ENCODE data around the gene EGFL8.
"Not testable (repeated sequence)": the region's sequence is repeated elsewhere in the genome, so short reads cannot be mapped to it uniquely, and the experiment has no call there.

Gene EGFL8

DNA sequence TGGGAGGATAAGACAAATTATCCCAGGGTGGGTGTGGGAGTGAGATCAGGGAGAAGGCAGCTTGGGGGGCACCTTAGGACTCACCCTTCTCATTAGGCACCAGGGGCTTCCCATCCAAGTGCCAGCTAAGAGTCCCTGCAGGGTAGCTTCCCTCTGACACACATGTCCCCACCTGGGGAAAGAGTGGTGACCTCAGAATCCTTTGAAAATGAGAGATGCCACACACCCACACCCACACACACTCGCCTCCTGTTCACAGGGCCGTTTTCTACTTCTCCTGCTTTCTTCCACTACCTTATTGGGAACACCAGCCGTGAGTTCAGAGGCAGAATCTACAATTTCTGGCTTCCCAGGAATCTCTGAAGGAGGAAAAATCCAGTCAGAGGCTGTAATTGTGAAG, 18.6 kb downstream of the EGFL8 start:
- TF ChIP-seq, protein P1, sequence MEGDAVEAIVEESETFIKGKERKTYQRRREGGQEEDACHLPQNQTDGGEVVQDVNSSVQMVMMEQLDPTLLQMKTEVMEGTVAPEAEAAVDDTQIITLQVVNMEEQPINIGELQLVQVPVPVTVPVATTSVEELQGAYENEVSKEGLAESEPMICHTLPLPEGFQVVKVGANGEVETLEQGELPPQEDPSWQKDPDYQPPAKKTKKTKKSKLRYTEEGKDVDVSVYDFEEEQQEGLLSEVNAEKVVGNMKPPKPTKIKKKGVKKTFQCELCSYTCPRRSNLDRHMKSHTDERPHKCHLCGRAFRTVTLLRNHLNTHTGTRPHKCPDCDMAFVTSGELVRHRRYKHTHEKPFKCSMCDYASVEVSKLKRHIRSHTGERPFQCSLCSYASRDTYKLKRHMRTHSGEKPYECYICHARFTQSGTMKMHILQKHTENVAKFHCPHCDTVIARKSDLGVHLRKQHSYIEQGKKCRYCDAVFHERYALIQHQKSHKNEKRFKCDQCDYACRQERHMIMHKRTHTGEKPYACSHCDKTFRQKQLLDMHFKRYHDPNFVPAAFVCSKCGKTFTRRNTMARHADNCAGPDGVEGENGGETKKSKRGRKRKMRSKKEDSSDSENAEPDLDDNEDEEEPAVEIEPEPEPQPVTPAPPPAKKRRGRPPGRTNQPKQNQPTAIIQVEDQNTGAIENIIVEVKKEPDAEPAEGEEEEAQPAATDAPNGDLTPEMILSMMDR (IDR thresholded peaks at IDR 0.05; ENCODE audit: control insufficient read depth, insufficient read depth, low read depth, low read length, missing control alignments), result no peak
- no peak overlapping the region for H3K4me3 ChIP-seq (ENCODE audit: control insufficient read depth, low read depth, low read length)
- no peak for DNase-seq (ENCODE audit: low read depth)

DNA sequence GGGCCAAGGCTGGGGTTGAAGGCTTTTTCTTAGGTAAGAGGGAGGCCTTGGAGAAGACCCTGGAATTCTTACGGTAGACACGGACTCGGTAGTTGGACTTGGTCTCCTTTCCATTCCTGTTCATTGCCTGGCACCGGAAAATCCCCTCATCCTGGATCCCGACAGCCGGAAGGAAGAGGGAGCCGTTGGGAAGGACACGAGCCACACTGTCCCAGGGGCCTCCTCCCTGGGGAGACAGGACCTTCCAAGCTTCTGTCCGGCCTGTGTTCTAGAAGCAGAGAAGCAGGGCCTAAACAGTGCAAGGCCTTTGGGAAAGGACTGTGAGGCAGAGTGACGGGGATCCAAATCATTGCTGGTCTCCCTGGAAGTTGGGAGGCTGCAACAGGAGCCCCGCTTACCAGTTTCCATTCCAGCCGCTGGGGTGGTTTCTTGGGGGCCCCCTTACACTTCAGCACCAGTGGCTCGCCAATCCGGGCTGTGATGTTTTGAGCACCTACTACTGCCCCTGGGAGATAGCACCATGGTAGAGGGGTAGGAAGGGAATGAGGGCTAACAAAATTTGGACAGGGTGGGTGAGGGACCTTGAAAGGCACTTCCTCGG, 19.2 kb downstream of the EGFL8 start:
- H3K4me3 ChIP-seq (ENCODE audit: control insufficient read depth, low read depth, low read length), result no peak overlapping the region
- TF ChIP-seq, protein P1 (IDR thresholded peaks at IDR 0.05; ENCODE audit: control insufficient read depth, insufficient read depth, low read depth, low read length, missing control alignments), result no peak
- DNase-seq (ENCODE audit: low read depth), result no peak

DNA sequence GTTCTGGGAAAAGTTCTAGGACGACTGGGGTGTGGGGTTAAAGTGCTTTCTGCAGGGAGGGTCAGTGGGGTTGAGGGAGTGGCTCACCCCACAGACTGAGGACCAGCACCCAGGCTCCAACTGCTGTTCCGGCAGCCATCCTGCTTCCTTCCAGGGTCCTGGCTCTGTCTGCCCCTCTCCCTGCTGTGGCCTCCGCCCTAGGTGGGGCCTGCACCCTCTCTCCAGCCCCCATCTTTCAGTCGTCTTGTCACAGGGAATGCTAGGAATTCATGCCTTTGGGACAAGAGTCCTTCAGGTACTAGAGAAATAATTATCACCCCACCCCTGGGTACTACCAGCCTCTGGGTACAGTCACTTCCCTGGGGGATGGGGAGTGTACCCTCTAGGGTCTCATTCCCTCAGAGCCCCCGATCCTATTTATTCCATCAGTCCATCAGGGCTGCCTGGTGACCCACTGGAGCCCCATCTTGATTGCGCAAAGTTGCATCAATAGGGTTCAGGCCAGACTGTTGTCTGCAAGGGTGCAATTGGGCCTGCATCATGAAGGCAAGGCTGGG, 19.8 kb downstream of the EGFL8 start, which contains the start of gene AGER:
Gene AGER, minus strand, starts transcription at position 170 of the 557 bp plus-strand sequence. Its CDS starts 31 bp downstream, at position 139.
- DNase-seq (ENCODE audit: low read depth), result no peak
- H3K4me3 ChIP-seq (ENCODE audit: control insufficient read depth, low read depth, low read length), result no peak within 1 kb of the TSS
- TF ChIP-seq, protein P1 (IDR thresholded peaks at IDR 0.05; ENCODE audit: control insufficient read depth, insufficient read depth, low read depth, low read length, missing control alignments), result no peak

DNA sequence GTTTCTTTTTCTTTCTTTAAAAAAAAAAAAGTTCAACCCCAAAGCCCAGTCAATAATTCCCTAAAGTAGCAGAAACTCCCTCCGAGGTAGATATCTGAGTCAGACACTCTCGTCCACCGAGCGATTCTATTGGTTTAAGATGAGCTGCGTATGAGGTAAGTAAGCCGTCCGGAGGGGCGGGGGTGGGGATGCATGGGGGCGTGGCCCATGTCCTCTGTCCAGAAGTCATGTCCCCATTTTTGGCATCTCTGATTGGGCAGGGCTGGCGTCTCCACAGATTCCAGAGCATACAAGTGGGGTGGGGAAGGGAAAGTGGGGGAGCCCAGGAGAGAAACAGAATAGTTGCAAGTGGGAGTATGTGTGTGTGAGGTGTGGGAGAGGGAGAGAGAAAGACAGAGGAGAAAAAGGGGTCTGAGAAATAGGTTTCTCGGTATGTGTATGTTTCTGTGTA, 21.3 kb downstream of the EGFL8 start:
- not testable (repeated sequence) for DNase-seq (ENCODE audit: low read depth); H3K4me3 ChIP-seq (ENCODE audit: control insufficient read depth, low read depth, low read length)

DNA sequence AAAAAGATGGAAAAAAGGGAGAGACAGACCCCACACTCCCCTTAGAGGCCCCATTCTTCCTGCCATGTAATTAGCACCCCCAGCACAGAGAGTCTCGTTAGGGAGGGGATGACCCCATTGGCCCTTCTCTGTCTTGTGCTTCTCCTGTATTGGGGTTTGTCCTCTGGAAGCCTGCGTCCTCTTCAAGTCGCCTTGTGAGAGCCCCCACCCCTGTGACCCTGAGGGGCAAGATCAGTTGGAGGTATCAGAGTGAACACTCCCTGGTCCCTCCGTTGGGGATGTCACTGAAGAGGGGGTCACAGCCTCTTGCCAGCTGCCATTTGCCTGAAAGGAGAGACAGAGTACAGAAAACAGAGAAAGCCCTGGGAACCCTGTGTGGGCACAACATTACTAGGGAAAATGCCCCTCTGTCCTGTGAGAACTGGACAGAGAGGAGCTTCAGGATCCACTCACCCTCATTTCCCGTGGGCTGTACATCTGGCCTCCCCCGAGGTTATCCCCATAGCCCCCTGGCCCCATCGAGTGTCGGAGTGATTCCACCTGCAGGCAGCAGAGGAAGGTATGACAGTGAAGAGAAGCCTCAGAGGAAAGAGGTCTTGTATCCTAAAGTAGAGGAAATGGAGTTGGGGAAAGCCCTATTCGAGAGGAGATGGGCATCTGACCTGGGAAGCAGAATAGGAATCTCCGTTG, 21.9 kb downstream of the EGFL8 start:
- not testable (repeated sequence) for H3K4me3 ChIP-seq (ENCODE audit: control insufficient read depth, low read depth, low read length); DNase-seq (ENCODE audit: low read depth)

DNA sequence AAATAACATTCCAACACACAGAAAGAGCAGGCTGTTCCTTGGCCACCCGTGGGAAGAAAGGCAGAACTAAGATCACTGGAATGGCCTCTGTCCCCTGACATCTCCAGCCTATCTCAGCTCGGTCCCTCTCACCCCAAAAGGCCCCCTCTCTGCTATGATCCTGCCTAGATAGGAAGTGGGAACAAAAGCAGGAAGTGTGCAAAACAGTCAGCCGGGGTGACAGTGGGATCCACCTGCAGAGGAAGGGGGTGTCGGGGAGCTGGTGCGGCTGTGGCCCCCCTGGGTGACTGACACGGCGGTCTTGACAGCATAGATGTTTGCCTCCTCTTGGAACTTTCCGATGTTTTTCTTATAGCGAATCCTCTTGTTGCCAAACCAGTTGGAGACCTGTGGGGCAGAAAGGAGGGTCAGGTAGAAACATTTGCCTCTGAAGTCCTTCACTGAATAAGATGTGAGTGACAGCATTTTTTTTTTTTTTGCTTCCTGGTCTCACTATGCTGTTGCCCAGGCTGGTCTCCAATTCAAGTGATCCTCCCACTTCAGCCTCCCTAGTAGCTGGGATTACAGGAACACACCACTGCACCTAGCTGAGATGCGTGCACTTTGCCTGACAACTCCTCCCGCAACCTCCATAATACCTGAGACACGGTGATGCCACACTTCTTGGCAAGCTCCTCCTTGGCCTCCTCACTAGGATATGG, 22.8 kb downstream of the EGFL8 start:
- TF ChIP-seq, protein P1 (IDR thresholded peaks at IDR 0.05; ENCODE audit: control insufficient read depth, insufficient read depth, low read depth, low read length, missing control alignments), result no peak
- H3K4me3 ChIP-seq (ENCODE audit: control insufficient read depth, low read depth, low read length), result no peak overlapping the region
- no peak for DNase-seq (ENCODE audit: low read depth)

DNA sequence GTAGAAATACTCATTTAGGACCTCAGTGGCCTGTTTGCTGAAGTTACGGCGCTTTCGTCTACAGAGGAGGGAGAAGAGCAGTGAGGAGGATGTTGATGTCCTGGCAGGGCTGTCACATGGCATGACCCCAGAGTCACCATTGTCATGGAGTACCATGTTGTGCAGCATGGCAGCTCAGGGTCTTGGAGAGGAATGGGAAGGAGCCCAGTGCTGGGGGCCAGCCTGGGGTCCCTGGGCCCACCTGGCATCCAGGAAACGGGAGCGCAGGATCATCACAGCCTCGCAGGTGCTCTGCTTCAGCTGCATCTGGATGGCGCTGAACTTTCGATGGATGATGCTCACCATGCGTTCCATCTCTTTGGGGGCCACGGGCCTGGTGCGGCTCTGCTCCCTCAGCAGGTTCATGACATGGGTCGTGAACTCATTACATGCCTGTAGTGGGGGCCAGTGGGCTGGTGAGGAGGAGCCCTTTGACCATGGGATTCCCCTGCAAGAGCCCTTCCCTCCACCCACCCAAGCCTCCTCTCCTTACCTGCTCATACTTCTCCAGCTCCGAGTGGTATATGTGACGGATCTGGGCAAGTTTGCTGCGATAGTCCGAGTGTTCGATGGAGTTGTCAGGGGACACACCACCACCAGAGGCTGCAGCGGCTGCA, 23.5 kb downstream of the EGFL8 start:
- H3K4me3 ChIP-seq (ENCODE audit: control insufficient read depth, low read depth, low read length), result peak overlapping the region; percentile 70
- not testable (repeated sequence) for DNase-seq (ENCODE audit: low read depth)

Measured in AG09309 (cell line).